HFFc6 (cell line): Measurements from ENCODE around the gene WDR82. TPM values are rescaled to one million over a fixed set of nuclear protein-coding genes. Genes with fewer than 3 reads are reported as not detected.

ENCODE experiments used
- DNase-seq: peaks from one replicate; pipeline ENCODE4 v3.0.0-alpha.2; 2018
- H3K27ac Mint-ChIP-seq: 2 replicates; pipeline ENCODE4 v1.8.0; 2020; ENCODE audit warnings: mild to moderate bottlenecking, mixed read lengths
- H3K27me3 Mint-ChIP-seq: 2 replicates; pipeline ENCODE4 v1.8.0; 2021; ENCODE audit warnings: mild to moderate bottlenecking, moderate library complexity, mixed read lengths; ENCODE audit not compliant: insufficient read depth
- H3K36me3 Mint-ChIP-seq: 2 replicates; pipeline ENCODE4 v1.8.0; 2021; ENCODE audit warnings: low read depth, mixed read lengths
- H3K4me1 Mint-ChIP-seq: 2 replicates; pipeline ENCODE4 v1.8.0; 2020; ENCODE audit warnings: low read depth, mixed read lengths
- H3K4me3 Mint-ChIP-seq: 2 replicates; pipeline ENCODE4 v1.8.0; 2020; ENCODE audit warnings: mild to moderate bottlenecking, moderate library complexity, mixed read lengths
- H3K9me3 Mint-ChIP-seq: 2 replicates; pipeline ENCODE4 v1.8.0; 2020; ENCODE audit warnings: mild to moderate bottlenecking, mixed read lengths
- CTCF ChIP-seq: fragments of 200-600 bp; sonication (generic); IDR thresholded peaks from 2 replicates; pipeline ENCODE4 v1.5.0; 2021; ENCODE audit warnings: antibody characterized with exemption, mild to moderate bottlenecking
- total RNA-seq, 6 experiments: library from RNA; stranded (reverse); fragmentation: NEBNext Ultra II Directional; extraction: Animal tissue kit (Norgen Biotek cat#: 25700); gene quantifications; 2 replicates in 1 of 6; 3 replicates in 5 of 6; pipeline ENCODE4 v1.2.3, GENCODE V29; 2021

WDR82 gene
- total RNA-seq, 6 experiments from 2014 or later = 55.2 to 62.0 (median 58.6) TPM

GRCh38 chr3:52323526-52324295 is 45.3 kb upstream of the WDR82 start:
- H3K9me3 Mint-ChIP-seq = no peaks in the 10 kb centered on the region
- TF ChIP-seq CTCF = no peak
- no peaks in the 10 kb centered on the region for H3K36me3 Mint-ChIP-seq
- no peak for DNase-seq
- H3K4me3 Mint-ChIP-seq = no peak overlapping the region
- H3K4me1 Mint-ChIP-seq = no peaks in the 10 kb centered on the region; the same call in 1 of the 2 replicates
- no peak overlapping the region for H3K27ac Mint-ChIP-seq
- peaks cover 1% of the 10 kb centered on the region; the same call in 1 of the 2 replicates for H3K27me3 Mint-ChIP-seq

DNA sequence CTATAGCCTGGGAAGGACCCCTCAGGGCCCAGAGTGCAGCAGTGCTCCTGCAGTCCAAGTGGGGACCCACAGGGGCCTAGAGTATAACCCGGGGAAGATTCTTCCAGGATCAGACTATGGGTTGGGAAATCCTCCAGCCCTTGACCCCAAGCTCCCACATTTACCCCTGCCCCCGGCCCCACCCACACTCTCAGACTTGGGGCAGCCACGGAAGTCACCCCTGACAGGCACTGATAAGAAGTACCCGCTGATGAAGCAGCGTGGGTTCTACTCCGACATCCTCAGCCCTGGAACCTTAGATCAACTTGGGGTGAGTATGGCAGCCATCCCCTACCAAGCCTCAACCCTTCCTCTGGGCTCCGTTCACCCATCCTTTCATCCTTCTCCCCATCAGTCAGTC is 44.0 kb upstream of the WDR82 start:
- H3K9me3 Mint-ChIP-seq = no peaks in the 10 kb centered on the region
- H3K36me3 Mint-ChIP-seq = no peaks in the 10 kb centered on the region
- no peak for TF ChIP-seq CTCF
- peaks cover 1% of the 10 kb centered on the region; the same call in 1 of the 2 replicates for H3K27me3 Mint-ChIP-seq
- H3K27ac Mint-ChIP-seq = no peak overlapping the region
- DNase-seq = no peak
- no peak overlapping the region for H3K4me3 Mint-ChIP-seq
- no peaks in the 10 kb centered on the region; the same call in 1 of the 2 replicates for H3K4me1 Mint-ChIP-seq

GRCh38 chr3:52321481-52321880 is 43.0 kb upstream of the WDR82 start:
- no peak for DNase-seq
- no peak overlapping the region for H3K4me3 Mint-ChIP-seq
- TF ChIP-seq CTCF = no peak
- no peaks in the 10 kb centered on the region for H3K36me3 Mint-ChIP-seq
- no peaks in the 10 kb centered on the region; the same call in 1 of the 2 replicates for H3K4me1 Mint-ChIP-seq
- H3K27me3 Mint-ChIP-seq = peaks cover 1% of the 10 kb centered on the region; the same call in 1 of the 2 replicates
- no peak overlapping the region for H3K27ac Mint-ChIP-seq
- no peaks in the 10 kb centered on the region for H3K9me3 Mint-ChIP-seq

- H3K4me3 Mint-ChIP-seq = no peak overlapping the region
- no peaks in the 10 kb centered on the region for H3K36me3 Mint-ChIP-seq
- H3K4me1 Mint-ChIP-seq = no peaks in the 10 kb centered on the region; the same call in 1 of the 2 replicates
- H3K27ac Mint-ChIP-seq = no peak overlapping the region
- H3K9me3 Mint-ChIP-seq = no peaks in the 10 kb centered on the region
- peaks cover 1% of the 10 kb centered on the region; the same call in 1 of the 2 replicates for H3K27me3 Mint-ChIP-seq
- no peak for TF ChIP-seq CTCF
- no peak for DNase-seq
Observed at GRCh38 chr3:52319921-52320595, 41.6 kb upstream of the WDR82 start.

GRCh38 chr3:52318186-52318816 is 39.9 kb upstream of the WDR82 start:
- Mint-ChIP-seq H3K4me3 (no peak overlapping the region), H3K36me3 (no peaks in the 10 kb centered on the region), H3K4me1 (peaks cover 15% of the 10 kb centered on the region), H3K27me3 (peaks cover 3% of the 10 kb centered on the region), H3K9me3 (no peaks in the 10 kb centered on the region), H3K27ac (no peak overlapping the region)
- TF ChIP-seq CTCF = no peak
- DNase-seq = no peak
